Measurements from ENCODE around the gene CHD6.

DNA sequence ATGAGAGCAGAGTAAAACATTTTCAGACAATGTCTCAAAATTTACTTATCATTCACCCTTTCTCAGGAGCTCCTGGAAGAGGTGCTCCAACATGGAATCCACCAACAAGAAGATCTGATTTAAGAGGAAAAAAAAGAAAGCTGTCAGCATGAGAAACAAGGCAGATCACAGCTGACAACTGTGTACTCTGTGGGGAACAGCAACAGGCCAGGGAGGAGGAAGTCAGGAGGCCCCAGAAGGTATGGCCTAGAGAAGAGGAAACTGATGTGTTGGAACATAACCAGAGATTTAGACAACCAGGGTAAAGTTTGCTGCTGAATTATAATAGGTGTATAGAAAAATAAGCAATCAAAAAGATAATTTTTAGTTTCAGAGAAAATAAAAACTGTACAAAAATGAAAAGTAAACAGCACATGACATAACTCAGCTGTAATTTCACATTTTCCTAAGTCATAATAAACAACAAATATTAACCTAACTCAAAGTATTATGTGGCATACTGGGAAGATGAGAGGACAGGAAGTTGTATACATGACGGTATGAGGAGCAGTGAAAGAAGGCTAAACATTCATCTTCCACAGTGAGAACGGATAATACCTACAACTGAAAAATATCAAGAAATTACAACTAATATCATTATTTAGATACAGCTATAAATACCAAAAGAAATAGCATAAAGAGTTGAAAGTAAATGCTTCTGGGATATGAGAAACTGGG lies 138.0 kb downstream of the CHD6 start:
- TF ChIP-seq, protein P1, sequence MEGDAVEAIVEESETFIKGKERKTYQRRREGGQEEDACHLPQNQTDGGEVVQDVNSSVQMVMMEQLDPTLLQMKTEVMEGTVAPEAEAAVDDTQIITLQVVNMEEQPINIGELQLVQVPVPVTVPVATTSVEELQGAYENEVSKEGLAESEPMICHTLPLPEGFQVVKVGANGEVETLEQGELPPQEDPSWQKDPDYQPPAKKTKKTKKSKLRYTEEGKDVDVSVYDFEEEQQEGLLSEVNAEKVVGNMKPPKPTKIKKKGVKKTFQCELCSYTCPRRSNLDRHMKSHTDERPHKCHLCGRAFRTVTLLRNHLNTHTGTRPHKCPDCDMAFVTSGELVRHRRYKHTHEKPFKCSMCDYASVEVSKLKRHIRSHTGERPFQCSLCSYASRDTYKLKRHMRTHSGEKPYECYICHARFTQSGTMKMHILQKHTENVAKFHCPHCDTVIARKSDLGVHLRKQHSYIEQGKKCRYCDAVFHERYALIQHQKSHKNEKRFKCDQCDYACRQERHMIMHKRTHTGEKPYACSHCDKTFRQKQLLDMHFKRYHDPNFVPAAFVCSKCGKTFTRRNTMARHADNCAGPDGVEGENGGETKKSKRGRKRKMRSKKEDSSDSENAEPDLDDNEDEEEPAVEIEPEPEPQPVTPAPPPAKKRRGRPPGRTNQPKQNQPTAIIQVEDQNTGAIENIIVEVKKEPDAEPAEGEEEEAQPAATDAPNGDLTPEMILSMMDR (conservative IDR thresholded peaks at IDR 0.05; ENCODE audit: low read length), result no peak
- no peak for TF ChIP-seq EZH2phosphoT487 (IDR thresholded peaks at IDR 0.05; ENCODE audit: borderline replicate concordance, low read depth, low read length)

Data from OCI-LY7 (cell line).